ENCODE data around the gene BACH2.

BACH2 gene

DNA sequence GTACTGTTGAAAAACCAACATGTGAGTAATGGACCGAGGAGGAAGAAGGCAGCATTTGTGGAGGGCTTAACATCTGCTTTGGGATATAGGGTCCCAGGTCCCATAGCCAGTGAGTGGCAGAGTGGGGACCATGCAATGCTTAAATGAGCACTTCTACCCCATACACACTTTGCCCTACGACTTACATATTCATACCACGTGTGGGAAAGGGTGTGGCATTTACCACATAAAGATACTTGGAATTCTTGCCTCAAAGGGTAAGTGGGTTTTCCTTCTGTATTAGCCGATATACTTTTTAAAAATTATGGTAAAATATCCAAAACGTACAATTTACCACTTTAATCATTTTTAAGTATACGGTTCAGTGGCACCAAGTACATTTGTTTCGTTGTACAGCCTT is 199.3 kb downstream of the BACH2 start:
- Histone ChIP-seq H3K27ac (ENCODE audit: low read depth, low read length) (peak overlapping the region; percentile 53), H3K27me3 (ENCODE audit: insufficient read depth, low read length) (no peaks in the 10 kb centered on the region), H3K79me2 (ENCODE audit: control insufficient read depth, insufficient read depth, low read length, unreplicated experiment) (no peaks in the 10 kb centered on the region), H3K4me1 (ENCODE audit: control insufficient read depth, insufficient read depth, low read length, unreplicated experiment) (peaks cover 25% of the 10 kb centered on the region), H3K36me3 (ENCODE audit: insufficient read depth, low read length) (no peaks in the 10 kb centered on the region), H2AFZ (ENCODE audit: low read length, unreplicated experiment) (no peak overlapping the region), H3K4me3 (ENCODE audit: low read depth, low read length) (no peak overlapping the region)

DNA sequence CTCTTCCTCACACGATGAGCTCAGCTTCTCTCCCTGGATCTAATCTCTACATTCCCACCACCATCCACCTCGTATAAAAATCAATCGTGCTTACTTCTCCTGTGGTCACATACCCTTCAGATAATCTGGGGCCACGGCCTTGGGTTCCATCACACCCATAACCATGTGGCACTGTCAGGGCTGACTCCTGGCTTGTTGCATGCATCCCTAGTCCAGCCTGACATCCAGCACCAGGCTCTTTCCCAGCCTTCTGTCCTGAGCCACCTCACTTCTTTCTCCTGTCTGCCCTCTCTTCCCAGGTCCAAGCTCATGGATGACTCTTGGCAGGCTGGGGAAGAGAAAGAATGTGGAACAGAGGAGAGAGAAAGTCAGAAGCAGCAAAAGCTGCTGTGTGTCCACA is 199.8 kb downstream of the BACH2 start:
- H3K27me3 ChIP-seq (ENCODE audit: insufficient read depth, low read length): no peaks in the 10 kb centered on the region
- H3K27ac ChIP-seq (ENCODE audit: low read depth, low read length): no peak overlapping the region

DNA sequence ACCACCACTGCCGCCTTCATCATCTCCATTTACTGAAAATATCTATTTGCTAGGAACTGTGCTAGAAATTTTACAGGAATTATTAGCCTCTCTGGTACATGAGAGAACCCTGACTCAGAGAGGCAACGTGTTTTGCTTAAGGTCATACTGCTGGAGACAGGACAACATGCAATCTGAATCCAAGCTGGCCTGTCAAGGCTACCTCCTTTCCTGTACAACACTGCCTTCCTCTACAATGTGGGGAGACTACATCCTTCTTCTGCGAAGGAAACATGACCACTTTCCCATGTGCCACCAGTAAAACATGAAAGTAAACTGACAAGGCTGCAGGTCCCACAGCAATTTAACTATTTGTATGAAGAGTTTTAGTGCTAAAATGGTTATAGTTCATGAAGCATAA is 200.9 kb downstream of the BACH2 start:
- no peaks in the 10 kb centered on the region for H3K36me3 ChIP-seq (ENCODE audit: insufficient read depth, low read length)
- no peaks in the 10 kb centered on the region for H3K27me3 ChIP-seq (ENCODE audit: insufficient read depth, low read length)
- no peaks in the 10 kb centered on the region for H3K79me2 ChIP-seq (ENCODE audit: control insufficient read depth, insufficient read depth, low read length, unreplicated experiment)
- H2AFZ ChIP-seq (ENCODE audit: low read length, unreplicated experiment): no peak overlapping the region
- no peak overlapping the region for H3K4me3 ChIP-seq (ENCODE audit: low read depth, low read length)
- H3K27ac ChIP-seq (ENCODE audit: low read depth, low read length): no peak overlapping the region
- H3K4me1 ChIP-seq (ENCODE audit: control insufficient read depth, insufficient read depth, low read length, unreplicated experiment): peaks cover 25% of the 10 kb centered on the region

More for the DNA sequence above, 199.8 kb downstream of the BACH2 start:
- peaks cover 25% of the 10 kb centered on the region for H3K4me1 ChIP-seq (ENCODE audit: control insufficient read depth, insufficient read depth, low read length, unreplicated experiment)
- H3K79me2 ChIP-seq (ENCODE audit: control insufficient read depth, insufficient read depth, low read length, unreplicated experiment): no peaks in the 10 kb centered on the region
- no peak overlapping the region for H3K4me3 ChIP-seq (ENCODE audit: low read depth, low read length)
- H2AFZ ChIP-seq (ENCODE audit: low read length, unreplicated experiment): no peak overlapping the region
- no peaks in the 10 kb centered on the region for H3K36me3 ChIP-seq (ENCODE audit: insufficient read depth, low read length)

DNA sequence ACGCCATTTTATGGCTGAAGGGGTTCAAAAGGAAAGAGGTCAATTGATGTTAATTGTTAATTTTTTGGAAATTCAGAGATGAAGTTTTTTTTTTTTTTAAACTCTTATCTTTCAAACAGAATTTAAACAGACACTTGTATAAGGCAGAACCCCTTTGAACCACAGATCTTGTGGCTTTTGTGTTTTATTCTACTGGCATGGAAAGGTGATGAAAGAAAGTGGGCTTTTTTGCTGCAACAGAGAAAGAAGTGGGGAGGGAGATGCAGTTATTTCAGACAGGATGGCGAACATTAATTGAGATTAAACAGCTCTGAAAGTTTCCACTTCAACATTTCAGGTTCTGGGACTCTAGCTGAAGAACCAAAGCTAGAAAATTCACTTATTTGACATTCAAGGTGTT is 201.5 kb downstream of the BACH2 start:
- Histone ChIP-seq H3K36me3 (ENCODE audit: insufficient read depth, low read length) (no peaks in the 10 kb centered on the region), H3K79me2 (ENCODE audit: control insufficient read depth, insufficient read depth, low read length, unreplicated experiment) (no peaks in the 10 kb centered on the region)

DNA sequence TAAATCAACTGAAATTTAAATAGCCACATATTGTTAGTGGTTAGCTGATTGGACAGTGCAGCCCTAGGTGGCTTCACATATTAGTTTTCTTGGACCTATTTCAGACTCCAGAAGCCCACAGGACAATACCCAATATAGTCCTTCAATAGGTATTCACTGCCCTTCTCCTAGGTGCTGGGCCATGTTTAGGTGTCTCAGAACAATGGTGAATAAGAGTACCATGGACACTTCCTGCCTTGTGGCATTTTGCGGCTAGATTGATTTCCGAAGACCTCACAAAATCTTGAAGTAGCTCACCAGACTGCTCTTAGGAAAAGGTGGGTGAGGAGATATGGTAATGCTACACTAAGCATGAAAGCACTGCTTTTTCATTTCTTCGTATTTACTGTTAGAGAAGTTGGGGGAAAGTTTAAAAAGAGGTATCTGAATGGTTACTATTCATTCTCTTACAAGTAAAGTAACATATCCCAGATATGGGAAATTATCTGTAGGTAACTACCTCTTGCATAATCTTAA is 203.0 kb downstream of the BACH2 start:
- Histone ChIP-seq H3K27ac (ENCODE audit: low read depth, low read length) (no peak overlapping the region), H3K27me3 (ENCODE audit: insufficient read depth, low read length) (no peaks in the 10 kb centered on the region), H3K36me3 (ENCODE audit: insufficient read depth, low read length) (no peaks in the 10 kb centered on the region), H3K79me2 (ENCODE audit: control insufficient read depth, insufficient read depth, low read length, unreplicated experiment) (no peaks in the 10 kb centered on the region), H3K4me1 (ENCODE audit: control insufficient read depth, insufficient read depth, low read length, unreplicated experiment) (peaks cover 17% of the 10 kb centered on the region), H3K4me3 (ENCODE audit: low read depth, low read length) (no peak overlapping the region), H2AFZ (ENCODE audit: low read length, unreplicated experiment) (no peak overlapping the region)

More for the DNA sequence above, 201.5 kb downstream of the BACH2 start:
- Histone ChIP-seq H3K4me3 (ENCODE audit: low read depth, low read length) (no peak overlapping the region), H3K27me3 (ENCODE audit: insufficient read depth, low read length) (no peaks in the 10 kb centered on the region), H3K27ac (ENCODE audit: low read depth, low read length) (no peak overlapping the region), H3K4me1 (ENCODE audit: control insufficient read depth, insufficient read depth, low read length, unreplicated experiment) (peaks cover 24% of the 10 kb centered on the region), H2AFZ (ENCODE audit: low read length, unreplicated experiment) (no peak overlapping the region)

DNA sequence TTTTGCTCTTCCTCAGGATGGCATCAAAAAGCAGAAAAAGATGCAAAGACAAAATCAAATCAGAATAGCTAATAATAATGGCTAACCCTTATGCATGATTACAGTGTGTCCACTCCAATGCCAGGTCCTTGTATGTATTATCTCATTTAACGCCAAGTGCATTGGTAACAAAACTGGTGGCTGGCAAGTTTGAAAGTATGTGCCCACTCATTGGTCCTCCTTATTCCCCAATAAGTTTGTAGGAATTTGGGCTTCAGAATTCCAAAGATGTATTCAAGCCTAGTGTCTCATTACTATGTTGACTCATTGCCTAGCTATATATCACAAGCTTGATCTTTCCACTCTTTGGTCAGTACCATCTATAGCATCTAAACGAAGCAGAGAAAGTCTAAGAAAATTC is 205.8 kb downstream of the BACH2 start:
- H3K27me3 ChIP-seq (ENCODE audit: insufficient read depth, low read length): no peaks in the 10 kb centered on the region
- peaks cover 20% of the 10 kb centered on the region for H3K4me1 ChIP-seq (ENCODE audit: control insufficient read depth, insufficient read depth, low read length, unreplicated experiment)
- no peak overlapping the region for H3K27ac ChIP-seq (ENCODE audit: low read depth, low read length)
- no peak overlapping the region for H3K4me3 ChIP-seq (ENCODE audit: low read depth, low read length)
- H3K36me3 ChIP-seq (ENCODE audit: insufficient read depth, low read length): no peaks in the 10 kb centered on the region
- no peaks in the 10 kb centered on the region for H3K79me2 ChIP-seq (ENCODE audit: control insufficient read depth, insufficient read depth, low read length, unreplicated experiment)
- no peak overlapping the region for H2AFZ ChIP-seq (ENCODE audit: low read length, unreplicated experiment)

DNA sequence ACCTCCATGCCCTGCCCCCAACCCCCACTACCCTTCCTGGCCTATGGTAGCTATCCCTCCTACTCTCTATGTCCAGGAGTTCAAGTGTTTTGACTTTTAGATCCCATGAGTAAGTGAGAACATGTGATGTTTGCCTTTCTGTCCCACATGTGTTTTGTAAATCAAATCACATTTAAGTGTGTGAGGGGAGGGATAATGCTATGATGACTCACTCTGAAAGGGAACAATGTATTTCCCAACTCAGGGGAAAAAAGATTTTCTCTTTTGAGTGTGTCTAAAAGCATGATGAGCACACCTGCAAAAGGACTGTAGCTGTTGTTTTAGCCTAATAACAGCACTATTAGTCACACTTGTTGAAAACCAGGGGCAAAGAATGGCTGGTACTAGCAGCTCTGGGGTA is 208.6 kb downstream of the BACH2 start:
- Histone ChIP-seq H3K27ac (ENCODE audit: low read depth, low read length) (peak overlapping the region; percentile 44; the same call in 1 of the 2 replicates), H3K79me2 (ENCODE audit: control insufficient read depth, insufficient read depth, low read length, unreplicated experiment) (no peaks in the 10 kb centered on the region), H3K36me3 (ENCODE audit: insufficient read depth, low read length) (no peaks in the 10 kb centered on the region), H3K27me3 (ENCODE audit: insufficient read depth, low read length) (no peaks in the 10 kb centered on the region), H2AFZ (ENCODE audit: low read length, unreplicated experiment) (no peak overlapping the region), H3K4me3 (ENCODE audit: low read depth, low read length) (no peak overlapping the region), H3K4me1 (ENCODE audit: control insufficient read depth, insufficient read depth, low read length, unreplicated experiment) (peaks cover 20% of the 10 kb centered on the region)

DNA sequence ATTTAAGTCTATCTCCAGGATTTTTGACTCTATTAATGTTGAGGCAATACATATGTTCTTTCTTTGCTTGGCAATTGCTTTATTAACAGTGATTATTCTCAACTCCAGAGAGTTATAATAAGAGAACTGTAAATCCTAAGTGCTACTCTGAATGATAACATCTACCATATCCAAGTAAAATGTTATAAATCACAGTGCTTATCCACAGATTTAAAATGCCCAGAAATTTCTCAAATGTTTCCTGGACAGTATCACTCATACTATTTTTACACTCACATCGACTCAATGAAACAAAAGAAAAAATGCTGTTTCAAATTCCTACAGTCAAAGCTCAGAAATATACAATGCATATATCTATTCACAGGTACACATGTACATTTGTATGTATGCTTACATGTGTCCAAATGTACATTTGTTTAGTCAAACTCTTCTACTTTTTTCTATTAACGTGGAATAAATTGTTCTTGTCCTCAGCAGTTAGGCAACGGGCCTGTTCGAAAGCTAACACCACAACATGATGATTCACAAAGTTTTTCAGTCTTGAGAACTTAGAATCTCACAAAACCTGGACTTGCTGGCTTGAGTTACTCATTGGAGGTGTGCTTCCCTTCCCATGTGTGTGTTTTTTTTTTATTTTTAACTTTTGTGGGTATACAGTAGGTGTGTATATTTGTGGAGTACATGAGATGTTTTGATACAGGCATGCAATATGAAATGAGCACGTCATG is 209.4 kb downstream of the BACH2 start:
- Histone ChIP-seq H3K79me2 (ENCODE audit: control insufficient read depth, insufficient read depth, low read length, unreplicated experiment) (no peaks in the 10 kb centered on the region), H3K27me3 (ENCODE audit: insufficient read depth, low read length) (no peaks in the 10 kb centered on the region), H3K4me1 (ENCODE audit: control insufficient read depth, insufficient read depth, low read length, unreplicated experiment) (peaks cover 20% of the 10 kb centered on the region), H3K4me3 (ENCODE audit: low read depth, low read length) (no peak overlapping the region), H2AFZ (ENCODE audit: low read length, unreplicated experiment) (no peak overlapping the region), H3K36me3 (ENCODE audit: insufficient read depth, low read length) (no peaks in the 10 kb centered on the region), H3K27ac (ENCODE audit: low read depth, low read length) (peak overlapping the region; percentile 44)

DNA sequence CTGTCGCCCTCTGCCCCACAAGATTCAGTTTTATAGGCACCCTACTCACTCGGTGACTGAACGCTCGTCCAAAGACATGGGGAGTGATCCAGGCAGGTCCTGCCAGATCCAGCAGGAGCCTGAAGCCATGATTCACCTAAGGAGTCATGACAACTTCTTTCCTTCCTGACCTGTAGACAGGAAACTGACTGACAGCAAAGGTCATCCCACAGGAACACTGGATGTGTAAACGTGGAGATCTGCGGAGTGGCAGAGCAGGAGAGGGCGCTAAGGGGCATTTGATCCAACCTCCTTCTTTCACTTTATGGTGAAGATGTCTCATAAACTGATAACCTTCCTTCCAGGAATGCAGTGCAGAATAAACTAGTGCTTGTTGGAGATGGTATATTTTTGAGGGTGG is 210.1 kb downstream of the BACH2 start:
- H3K4me1 ChIP-seq (ENCODE audit: control insufficient read depth, insufficient read depth, low read length, unreplicated experiment): peaks cover 20% of the 10 kb centered on the region
- no peaks in the 10 kb centered on the region for H3K36me3 ChIP-seq (ENCODE audit: insufficient read depth, low read length)
- H3K27ac ChIP-seq (ENCODE audit: low read depth, low read length): no peak overlapping the region
- no peak overlapping the region for H2AFZ ChIP-seq (ENCODE audit: low read length, unreplicated experiment)
- H3K4me3 ChIP-seq (ENCODE audit: low read depth, low read length): no peak overlapping the region
- H3K79me2 ChIP-seq (ENCODE audit: control insufficient read depth, insufficient read depth, low read length, unreplicated experiment): no peaks in the 10 kb centered on the region
- no peaks in the 10 kb centered on the region for H3K27me3 ChIP-seq (ENCODE audit: insufficient read depth, low read length)

DNA sequence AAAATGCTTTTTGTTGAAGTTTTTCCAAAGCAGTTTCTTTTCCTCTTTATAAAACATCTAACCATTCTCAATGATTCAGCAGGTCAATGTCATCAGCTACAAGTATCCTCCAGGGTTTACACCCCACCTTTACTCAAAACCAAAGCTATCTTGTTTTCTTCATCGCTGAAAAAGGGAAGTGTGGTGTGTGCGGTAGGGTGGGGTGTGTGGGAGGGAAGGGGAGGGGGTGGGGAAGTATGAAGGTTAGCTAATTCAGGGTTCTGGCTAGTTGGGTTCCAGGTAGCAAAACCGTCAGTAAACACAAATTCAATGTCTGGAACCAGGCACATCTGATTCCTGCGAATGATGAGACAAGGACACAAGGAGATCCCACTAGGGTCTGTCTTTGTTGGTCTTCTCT is 212.8 kb downstream of the BACH2 start:
- H3K36me3 ChIP-seq (ENCODE audit: insufficient read depth, low read length): no peaks in the 10 kb centered on the region

DNA sequence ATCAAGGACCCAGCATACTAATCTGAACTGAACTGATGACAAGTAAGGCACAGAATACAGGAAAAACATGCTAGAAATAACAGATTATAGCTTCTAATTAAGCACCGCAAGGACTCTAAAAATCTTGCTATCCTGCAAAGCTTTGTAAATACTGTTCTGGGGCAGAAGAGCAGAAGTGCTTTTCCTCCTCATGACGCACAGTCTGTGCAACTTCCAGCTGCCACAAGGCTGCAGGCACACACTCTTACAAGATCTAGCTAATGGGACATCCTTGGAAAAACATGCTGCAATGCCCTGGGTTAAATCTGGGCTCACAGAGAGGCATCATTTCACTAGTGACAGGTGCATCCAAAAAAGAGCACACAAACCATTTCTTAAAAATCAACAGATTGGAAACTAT is 213.8 kb downstream of the BACH2 start:
- Histone ChIP-seq H3K4me3 (ENCODE audit: low read depth, low read length) (no peak overlapping the region), H3K27me3 (ENCODE audit: insufficient read depth, low read length) (0 out of 2 replicates have a peak, but pooled peaks cover 2% of the 10 kb centered on the region), H3K27ac (ENCODE audit: low read depth, low read length) (no peak overlapping the region), H3K4me1 (ENCODE audit: control insufficient read depth, insufficient read depth, low read length, unreplicated experiment) (peaks cover 12% of the 10 kb centered on the region), H3K36me3 (ENCODE audit: insufficient read depth, low read length) (no peaks in the 10 kb centered on the region), H2AFZ (ENCODE audit: low read length, unreplicated experiment) (no peak overlapping the region), H3K79me2 (ENCODE audit: control insufficient read depth, insufficient read depth, low read length, unreplicated experiment) (no peaks in the 10 kb centered on the region)

More for the DNA sequence above, 212.8 kb downstream of the BACH2 start:
- Histone ChIP-seq H2AFZ (ENCODE audit: low read length, unreplicated experiment) (no peak overlapping the region), H3K27ac (ENCODE audit: low read depth, low read length) (no peak overlapping the region), H3K4me3 (ENCODE audit: low read depth, low read length) (no peak overlapping the region), H3K4me1 (ENCODE audit: control insufficient read depth, insufficient read depth, low read length, unreplicated experiment) (peaks cover 20% of the 10 kb centered on the region), H3K27me3 (ENCODE audit: insufficient read depth, low read length) (0 out of 2 replicates have a peak, but pooled peaks cover 2% of the 10 kb centered on the region), H3K79me2 (ENCODE audit: control insufficient read depth, insufficient read depth, low read length, unreplicated experiment) (no peaks in the 10 kb centered on the region)
